GM12891 (cell line): Measurements from ENCODE around the gene ZGPAT.

Experiments
- DNase-seq: peaks from one replicate; pipeline ENCODE4 v3.0.0; 2011; ENCODE audit warnings: low spot score; ENCODE audit not compliant: insufficient read length
- FAIRE-seq: peaks from 2 replicates; lab custom pipeline; 2011; peaks lifted over from hg19 to GRCh38; lab: Jason Lieb, UNC
- PAX5 ChIP-seq: IDR thresholded peaks from 2 replicates; pipeline ENCODE4 v1.6.1; 2011; ENCODE audit warnings: low read length, moderate library complexity, mild to moderate bottlenecking; ENCODE audit not compliant: insufficient read depth, severe bottlenecking
- POLR2A ChIP-seq: IDR thresholded peaks from 2 replicates; pipeline ENCODE4 v1.6.1; 2011; ENCODE audit warnings: low read depth, low read length, control low read depth
- POLR2AphosphoS5 ChIP-seq: IDR thresholded peaks from 2 replicates; pipeline ENCODE4 v1.6.1; 2011; ENCODE audit warnings: low read depth, low read length, control low read depth
- POU2F2 ChIP-seq: IDR thresholded peaks from 2 replicates; pipeline ENCODE4 v1.6.1; 2011; ENCODE audit warnings: low read depth, mild to moderate bottlenecking, control low read depth, low read length, moderate library complexity
- SPI1 ChIP-seq: IDR thresholded peaks from 2 replicates; pipeline ENCODE4 v1.6.1; 2011; ENCODE audit warnings: low read depth, low read length, control low read depth
- TAF1 ChIP-seq: IDR thresholded peaks from 2 replicates; pipeline ENCODE4 v1.6.1; 2011; ENCODE audit warnings: low read depth, low read length, control low read depth

Gene ZGPAT

GRCh38 chr20:63731410-63731809, 23.6 kb downstream of the ZGPAT start:
- TF ChIP-seq POLR2AphosphoS5 (0 out of 2 replicates have a peak, but pooled peaks have one; percentile 9), TAF1 (no peak)
- FAIRE-seq (no peak), DNase-seq (no peak)

GRCh38 chr20:63732118-63733095, 24.6 kb downstream of the ZGPAT start:
- DNase-seq (no peak), FAIRE-seq (peak; percentile 85)
- TF ChIP-seq TAF1: no peak
- TF ChIP-seq SPI1: no peak
- no peak for TF ChIP-seq PAX5
- TF ChIP-seq POLR2A: no peak
- peak; percentile 58 for TF ChIP-seq POLR2AphosphoS5
- TF ChIP-seq POU2F2: 0 out of 2 replicates have a peak, but pooled peaks have one; percentile 13

GRCh38 chr20:63733117-63733516, 25.3 kb downstream of the ZGPAT start:
- no peak for DNase-seq
- FAIRE-seq: no peak
- TF ChIP-seq POU2F2: no peak

- no peak for TF ChIP-seq TAF1
- no peak for TF ChIP-seq POLR2AphosphoS5
- no peak for TF ChIP-seq PAX5
- no peak for TF ChIP-seq SPI1
- no peak for TF ChIP-seq POU2F2
- TF ChIP-seq POLR2A: no peak
- no peak for DNase-seq
- FAIRE-seq: no peak
Observed at GRCh38 chr20:63733579-63734081, 25.8 kb downstream of the ZGPAT start.

- TF ChIP-seq SPI1 (no peak), POLR2A (0 out of 2 replicates have a peak, but pooled peaks have one; percentile 25), TAF1 (no peak), POLR2AphosphoS5 (0 out of 2 replicates have a peak, but pooled peaks have one; percentile 19), PAX5 (no peak)
- no peak for FAIRE-seq
- DNase-seq: no peak
Observed at GRCh38 chr20:63734111-63734945, 26.5 kb downstream of the ZGPAT start.

GRCh38 chr20:63734946-63735858, 27.4 kb downstream of the ZGPAT start:
- TF ChIP-seq POLR2A (no peak), TAF1 (no peak), PAX5 (no peak), POLR2AphosphoS5 (no peak), SPI1 (no peak), POU2F2 (no peak)
- FAIRE-seq (no peak), DNase-seq (no peak)

- TF ChIP-seq POLR2A (peak; percentile 30; the same call in 1 of the 2 replicates), SPI1 (no peak), POU2F2 (no peak)
- DNase-seq (peak; percentile 80), FAIRE-seq (peak; percentile 97)
Observed at GRCh38 chr20:63735859-63736718, 28.2 kb downstream of the ZGPAT start, which contains the start of gene LIME1. TSS of gene LIME1 (plus strand) at chr20:63736664. CDS start at chr20:63737550, 886 bp downstream.

GRCh38 chr20:63736893-63737694, 29.3 kb downstream of the ZGPAT start:
- no peak for FAIRE-seq

GRCh38 chr20:63737695-63737944, 29.8 kb downstream of the ZGPAT start:
- DNase-seq: no peak
- no peak for FAIRE-seq
- no peak for TF ChIP-seq SPI1
- no peak for TF ChIP-seq POLR2A
- no peak for TF ChIP-seq PAX5
- no peak for TF ChIP-seq TAF1
- no peak for TF ChIP-seq POLR2AphosphoS5

More at GRCh38 chr20:63736893-63737694, 29.3 kb downstream of the ZGPAT start:
- no peak for DNase-seq
- TF ChIP-seq POLR2AphosphoS5 (peak; percentile 33; the same call in 1 of the 2 replicates), PAX5 (no peak)
